Endothelial cell of umbilical vein (primary cell): Measurements from ENCODE around the gene ZNF304. TPM values are rescaled to one million over a fixed set of nuclear protein-coding genes. Genes with fewer than 3 reads are reported as not detected.

Source experiments
- BruUV-seq: library from RNA; stranded (reverse); fragments of 400-500 nt; replicated peaks from 2 replicates; lab custom pipeline; 2021; lab: Mats Ljungman, UMichigan
- CTCF ChIA-PET: fragments of 300-600, 350-600 bp; sonication (Branson Sonifier 250); formaldehyde crosslinking; loops from one replicate; lab custom pipeline; 2021; ENCODE audit warnings: antibody characterized with exemption, inconsistent platforms; lab: Charles Lee
- POLR2A ChIA-PET: fragments of 300-600, 350-600 bp; sonication (Branson Sonifier 250); formaldehyde crosslinking; loops from one replicate; lab custom pipeline; 2021; ENCODE audit warnings: antibody characterized with exemption, inconsistent platforms; lab: Charles Lee
- DNase-seq: peaks from one replicate; pipeline ENCODE4 v3.0.0-alpha.2; 2011; ENCODE audit warnings: low read depth, low spot score
- FAIRE-seq: peaks from 2 replicates; lab custom pipeline; 2011; peaks lifted over from hg19 to GRCh38; lab: Jason Lieb, UNC
- H2AFZ ChIP-seq: 2 replicates; pipeline ENCODE4 v1.6.0; 2012; ENCODE audit warnings: low read depth, low read length, control low read depth, inconsistent platforms
- H3K27ac ChIP-seq: 2 replicates; pipeline ENCODE4 v1.5.1; 2011; ENCODE audit warnings: low read depth, mild to moderate bottlenecking, control low read depth, low read length, moderate library complexity; ENCODE audit not compliant: insufficient read depth
- H3K27me3 ChIP-seq, 2 experiments: 2 replicates each; pipeline versions ENCODE4 v1.6.0 to v1.6.1; 2011; ENCODE audit warnings: low read length in 2 of 2, mixed read lengths in 1 of 2; ENCODE audit not compliant: control insufficient read depth in 2 of 2, insufficient read depth in 2 of 2
- H3K36me3 ChIP-seq, 2 experiments: 2 replicates in 1 of 2; 3 replicates in 1 of 2; pipeline ENCODE4 v1.5.1; 2011; ENCODE audit warnings: low read length in 2 of 2, mild to moderate bottlenecking in 1 of 2, moderate library complexity in 1 of 2; ENCODE audit not compliant: control insufficient read depth in 2 of 2, insufficient read depth in 2 of 2; ENCODE audit errors: extremely low read depth in 1 of 2
- H3K4me1 ChIP-seq: 3 replicates; pipeline ENCODE4 v1.5.1; 2011; ENCODE audit warnings: mild to moderate bottlenecking, low read length; ENCODE audit not compliant: control insufficient read depth, insufficient read depth; ENCODE audit errors: extremely low read depth
- H3K4me2 ChIP-seq: 2 replicates; pipeline ENCODE4 v1.6.1; 2011; ENCODE audit warnings: low read length, control low read depth, mixed read lengths; ENCODE audit not compliant: insufficient read depth
- H3K4me3 ChIP-seq, 3 experiments: fragments of 200-600 bp in 1 of 3; sonication (generic), shearing (Covaris generic) in 1 of 3; replicated peaks in 1 of 3; 2 replicates each; pipeline ENCODE4 v1.5.1; 2011 to 2016; ENCODE audit warnings: control low read depth in 3 of 3, low read length in 3 of 3, mild to moderate bottlenecking in 2 of 3, inconsistent platforms in 1 of 3, low read depth in 1 of 3, moderate library complexity in 1 of 3; ENCODE audit not compliant: insufficient read depth in 1 of 3
- H3K79me2 ChIP-seq: 2 replicates; pipeline ENCODE4 v1.6.0; 2012; ENCODE audit warnings: low read length, inconsistent platforms; ENCODE audit not compliant: control insufficient read depth, insufficient read depth
- H3K9ac ChIP-seq: replicated peaks from 2 replicates; pipeline ENCODE3; 2011; ENCODE audit warnings: low read length, control low read depth; ENCODE audit not compliant: insufficient read depth; ENCODE audit errors: extremely low read depth
- H3K9me1 ChIP-seq: replicated peaks from 3 replicates; pipeline ENCODE4 v1.6.0; 2011; ENCODE audit warnings: mild to moderate bottlenecking, low read length; ENCODE audit not compliant: control insufficient read depth, insufficient read depth; ENCODE audit errors: extremely low read depth
- H3K9me3 ChIP-seq: replicated peaks from 2 replicates; pipeline ENCODE4 v1.5.1; 2012; ENCODE audit warnings: low read length, inconsistent platforms; ENCODE audit not compliant: control insufficient read depth, insufficient read depth
- H4K20me1 ChIP-seq: replicated peaks from 2 replicates; pipeline ENCODE3; 2011; ENCODE audit warnings: mild to moderate bottlenecking, low read length; ENCODE audit not compliant: control insufficient read depth, insufficient read depth; ENCODE audit errors: extremely low read depth
- CTCF ChIP-seq, 2 donors: IDR thresholded peaks; 1 replicate in 1 of 2; 2 replicates in 1 of 2; pipeline ENCODE4 v1.5.1; 2011; ENCODE audit warnings: low read length in 2 of 2, mild to moderate bottlenecking in 2 of 2, moderate library complexity in 2 of 2, control low read depth in 1 of 2, inconsistent platforms in 1 of 2, low read depth in 1 of 2; ENCODE audit not compliant: insufficient read depth in 1 of 2; ENCODE audit errors: extremely low read depth in 1 of 2
- EZH2 ChIP-seq: IDR thresholded peaks from 2 replicates; pipeline ENCODE4 v1.6.1; 2012; ENCODE audit warnings: borderline replicate concordance, low read depth, mild to moderate bottlenecking, moderate library complexity, low read length, inconsistent platforms; ENCODE audit not compliant: severe bottlenecking
- FOS ChIP-seq: IDR thresholded peaks from 2 replicates; pipeline ENCODE4 v1.6.1; 2011; ENCODE audit warnings: mild to moderate bottlenecking, low read length, moderate library complexity, borderline replicate concordance; ENCODE audit not compliant: insufficient read depth
- JUN ChIP-seq: IDR thresholded peaks from 2 replicates; pipeline ENCODE4 v1.6.1; 2011; ENCODE audit warnings: borderline replicate concordance, low read depth; ENCODE audit not compliant: insufficient read length, insufficient read depth
- MYC ChIP-seq: IDR thresholded peaks from one replicate; pipeline ENCODE4 v1.6.1; 2011; ENCODE audit warnings: mild to moderate bottlenecking, low read depth, low read length
- POLR2A ChIP-seq: IDR thresholded peaks from 2 replicates; pipeline ENCODE4 v1.6.1; 2012; ENCODE audit warnings: low read depth, mild to moderate bottlenecking, control low read depth, low read length
- POLR2AphosphoS5 ChIP-seq: IDR thresholded peaks from 2 replicates; pipeline ENCODE4 v1.6.1; 2012; ENCODE audit warnings: low read depth, mild to moderate bottlenecking, control low read depth, low read length, moderate library complexity; ENCODE audit not compliant: insufficient read depth
- dilution Hi-C: fragments of 300-500 bp; cut with MboI; formaldehyde crosslinking; loops from one replicate; pipeline ENCODE4 v1.15.0; 2019; ENCODE audit warnings: low sequenced_read_pairs; ENCODE audit not compliant: extremely low pct_ligation_motif_present
- intact Hi-C: fragments of 100-400 bp; cut with micrococcal nuclease; formaldehyde crosslinking; loops from one replicate; pipeline ENCODE4 v1.10.0; 2022
- polyA plus RNA-seq, 4 experiments: library from polyadenylated mRNA; depleted of rRNA in 3 of 4; stranded (reverse) in 3 of 4; unstranded in 1 of 4; fragments of >200 nt; gene quantifications; 2 replicates each; pipeline versions ENCODE4 v1.2.1 to v1.2.3, GENCODE V29; 2011 to 2012; ENCODE audit warnings: missing spikeins in 1 of 4
- total RNA-seq: library from RNA; stranded (reverse); gene quantifications from 2 replicates; pipeline ENCODE4 v1.2.3, GENCODE V29; 2021

The ZNF304 gene
- total and polyA plus RNA-seq, 2 donors (not counting 3 experiments of a cell fraction or from before 2014, with no cell fraction given): 2.5 to 5.3 TPM

GRCh38 chr19:57389730-57390598 is 38.9 kb downstream of the ZNF304 start, which contains the start of gene ZNF548:
ZNF548 (plus strand) TSS chr19:57389854; CDS start chr19:57390100, 246 bp downstream.
- no peaks in the 10 kb centered on the region for H3K9me1 ChIP-seq
- H3K79me2 ChIP-seq: peaks cover 3% of the 10 kb centered on the region
- peaks cover 0 to 3% of the 10 kb centered on the region in 2 experiments for H3K36me3 ChIP-seq
- peak within 1 kb of the TSS; percentile 88 for H3K4me2 ChIP-seq
- BruUV-seq: TSS peak; percentile 55
- no peaks in the 10 kb centered on the region for H3K27me3 ChIP-seq
- peak within 1 kb of the TSS; percentile 55 for H3K27ac ChIP-seq
- ChIA-PET POLR2A (interaction anchor here (0.7 kb wide), 1 partner anchor 39 kb away, joined by 3 read pairs; no protein-coding TSS in a partner anchor), CTCF (interaction anchor here (0.8 to 1.1 kb wide), 6 partner anchors 20 to 98 kb away, joined by 3 to 5 read pairs (median 4); partner anchors contain the start of genes ZNF304 and ZNF419)
- intact Hi-C loops (loop anchor here (1.0 kb wide), 7 partner anchors 21 to 224 kb away; partner anchors contain the start of genes TRAPPC2B, ZNF134, ZNF17 and ZNF304), dilution Hi-C loops (loop anchor here (10.0 kb wide), 1 partner anchor 205 kb away; no protein-coding TSS in a partner anchor)
- H3K4me3 ChIP-seq: peak within 1 kb of the TSS; percentile 13 to 78 (median 73)
- no peaks in the 10 kb centered on the region for H3K9me3 ChIP-seq
- FAIRE-seq: peak; percentile 99
- H3K9ac ChIP-seq: peak within 1 kb of the TSS; percentile 75
- H2AFZ ChIP-seq: peak within 1 kb of the TSS; percentile 97
- no peaks in the 10 kb centered on the region for H4K20me1 ChIP-seq
- peaks cover 10% of the 10 kb centered on the region for H3K4me1 ChIP-seq
- DNase-seq: peak; percentile 99
- peak in 1 of 2 donors; percentile 31 for TF ChIP-seq CTCF (IDR thresholded peaks at IDR 0.05; ENCODE audit: extremely low read depth in 1 of 2, insufficient read depth in 1 of 2, low read depth in 1 of 2, low read length in 2 of 2)
- TF ChIP-seq MYC: no peak
- TF ChIP-seq JUN: peak; percentile 76
- TF ChIP-seq EZH2: no peak
- TF ChIP-seq FOS: no peak
- peak; percentile 29 for TF ChIP-seq POLR2AphosphoS5
- TF ChIP-seq POLR2A: no peak
